T-cell (primary cell): ENCODE data around the gene OVCH2. TPM values are rescaled to one million over a fixed set of nuclear protein-coding genes. Genes with fewer than 3 reads are reported as not detected.

ENCODE experiments used
- ATAC-seq, 4 experiments: fragments of 200-7000 bp in 3 of 4; fragments of 150-1000 bp in 1 of 4; cut with Tn5 transposase; replicated peaks in 1 of 4; 1 replicate in 3 of 4; 2 replicates in 1 of 4; pipeline ENCODE4 v1.10.0; 2021; ENCODE audit warnings: moderate library complexity in 3 of 4, mild to moderate bottlenecking in 2 of 4, moderate number of reproducible peaks in 1 of 4
- CTCF ChIA-PET, 2 donors: fragments of 300-600 bp; sonication (Branson Sonifier 250); formaldehyde crosslinking; loops; one replicate each; lab custom pipeline; 2022; ENCODE audit warnings: antibody characterized with exemption in 2 of 2; lab: Charles Lee
- POLR2A ChIA-PET, 2 donors: fragments of 300-600 bp; sonication (Branson Sonifier 250); formaldehyde crosslinking; loops; one replicate each; lab custom pipeline; 2022; ENCODE audit warnings: antibody characterized with exemption in 2 of 2; lab: Charles Lee
- DNase-seq, 35 experiments: peaks; one replicate each; pipeline versions ENCODE4 v3.0.0 to v3.0.0-alpha.2; 2013 to 2023
- H3K27ac ChIP-seq: one replicate; pipeline ENCODE4 v1.5.1; 2013; ENCODE audit warnings: low read length
- H3K27me3 ChIP-seq, 2 experiments: replicated peaks in 1 of 2; 1 replicate in 1 of 2; 2 replicates in 1 of 2; pipeline versions ENCODE4 v1.6.1 to v1.7.0; 2013; ENCODE audit warnings: low read length in 1 of 2, mixed read lengths in 1 of 2; ENCODE audit not compliant: control insufficient read depth in 2 of 2, insufficient read depth in 2 of 2; ENCODE audit errors: extremely low read depth in 1 of 2
- H3K36me3 ChIP-seq, 2 donors: 1 replicate in 1 of 2; 2 replicates in 1 of 2; pipeline versions ENCODE4 v1.6.1 to v1.7.0; 2013; ENCODE audit warnings: low read length in 1 of 2; ENCODE audit not compliant: control insufficient read depth in 2 of 2, insufficient read depth in 1 of 2; ENCODE audit errors: extremely low read depth in 1 of 2
- H3K4me1 ChIP-seq, 2 experiments: 1 replicate in 1 of 2; 2 replicates in 1 of 2; pipeline versions ENCODE4 v1.6.1 to v1.7.0; 2013; ENCODE audit warnings: low read length in 2 of 2, mixed read lengths in 1 of 2; ENCODE audit not compliant: insufficient read depth in 2 of 2, control insufficient read depth in 1 of 2; ENCODE audit errors: extremely low read depth in 1 of 2
- H3K4me3 ChIP-seq, 2 donors: 1 replicate in 1 of 2; 2 replicates in 1 of 2; pipeline versions ENCODE4 v1.5.1 to v1.7.0; 2013; ENCODE audit warnings: mild to moderate bottlenecking in 2 of 2, low read length in 1 of 2, moderate library complexity in 1 of 2; ENCODE audit not compliant: control insufficient read depth in 1 of 2; ENCODE audit errors: extremely low read depth in 1 of 2
- H3K9me3 ChIP-seq: 2 replicates; pipeline ENCODE4 v1.7.0; 2013
- H3K27ac Mint-ChIP-seq, 2 donors: one replicate each; pipeline ENCODE4 v1.8.0; 2020 to 2021; ENCODE audit warnings: mild to moderate bottlenecking in 2 of 2, mixed read lengths in 2 of 2
- H3K27me3 Mint-ChIP-seq, 2 donors: one replicate each; pipeline ENCODE4 v1.8.0; 2021 to 2022; ENCODE audit warnings: mixed read lengths in 2 of 2
- H3K36me3 Mint-ChIP-seq: one replicate; pipeline ENCODE4 v1.8.0; 2021; ENCODE audit warnings: mixed read lengths
- H3K4me1 Mint-ChIP-seq, 3 donors: one replicate each; pipeline ENCODE4 v1.8.0; 2020 to 2022; ENCODE audit warnings: mixed read lengths in 3 of 3, mild to moderate bottlenecking in 1 of 3
- H3K4me3 Mint-ChIP-seq, 3 donors: one replicate each; pipeline ENCODE4 v1.8.0; 2020 to 2022; ENCODE audit warnings: mild to moderate bottlenecking in 3 of 3, mixed read lengths in 3 of 3, moderate library complexity in 3 of 3
- H3K9me3 Mint-ChIP-seq, 3 donors: one replicate each; pipeline ENCODE4 v1.8.0; 2020 to 2022; ENCODE audit warnings: mixed read lengths in 3 of 3
- WGBS: methylation state at CpG from one replicate; pipeline ENCODE4 v1.1.5; 2013; ENCODE audit warnings: missing lambda C conversion rate; ENCODE audit not compliant: insufficient coverage; 5-methylcytosine and 5-hydroxymethylcytosine counted together
- total RNA-seq, 35 experiments: library from RNA in 6 of 35; stranded (reverse) in 6 of 35; fragments of 120-200 nt in 1 of 35; gene quantifications; one replicate each; pipeline versions ENCODE4 v1.2.1 to v1.2.4 and lab custom pipeline; 2013 to 2026

Gene OVCH2
- total RNA-seq, 5 donors from 2014 or later (not counting 1 experiment from before 2014, with no cell fraction given), result not detected

DNA sequence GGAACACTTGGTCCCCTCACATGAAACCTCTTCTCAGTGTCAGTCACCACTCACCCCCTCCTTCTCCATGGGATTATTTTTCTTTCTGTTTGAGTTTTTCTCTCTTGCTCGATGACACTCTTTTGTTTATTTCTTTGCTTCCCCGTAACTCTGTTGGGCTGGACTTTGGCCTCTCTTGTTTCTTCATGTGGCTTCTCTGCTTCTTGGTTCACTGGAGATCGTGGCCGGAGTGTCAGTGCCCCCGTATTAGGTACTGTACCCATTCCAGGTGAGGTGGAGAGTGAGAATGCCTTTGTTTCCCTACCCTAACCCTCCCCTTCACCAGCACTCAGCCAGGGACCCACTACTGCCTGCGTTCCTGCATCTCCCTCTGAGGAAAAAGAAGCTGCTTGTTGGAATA is 65.5 kb downstream of the OVCH2 start:
- H3K36me3 ChIP-seq, result peaks cover 16 to 56% of the 10 kb centered on the region in 2 donors
- H3K27me3 ChIP-seq, result no peaks in the 10 kb centered on the region
- H3K4me1 Mint-ChIP-seq, result no peaks in the 10 kb centered on the region
- no peaks in the 10 kb centered on the region for H3K4me1 ChIP-seq
- no peak for DNase-seq
- H3K9me3 Mint-ChIP-seq, result no peaks in the 10 kb centered on the region
- H3K27ac Mint-ChIP-seq, result no peak overlapping the region
- ChIA-PET POLR2A (no interaction called here), CTCF (no interaction called here)
- H3K9me3 ChIP-seq, result no peaks in the 10 kb centered on the region
- no peaks in the 10 kb centered on the region for H3K27me3 Mint-ChIP-seq
- no peak for ATAC-seq
- 62% methylated on average over 2 of the region's 6 CpGs for WGBS
- no peak overlapping the region for H3K4me3 ChIP-seq
- no peak overlapping the region for H3K27ac ChIP-seq
- H3K4me3 Mint-ChIP-seq, result no peak overlapping the region
- peaks cover 43% of the 10 kb centered on the region for H3K36me3 Mint-ChIP-seq

DNA sequence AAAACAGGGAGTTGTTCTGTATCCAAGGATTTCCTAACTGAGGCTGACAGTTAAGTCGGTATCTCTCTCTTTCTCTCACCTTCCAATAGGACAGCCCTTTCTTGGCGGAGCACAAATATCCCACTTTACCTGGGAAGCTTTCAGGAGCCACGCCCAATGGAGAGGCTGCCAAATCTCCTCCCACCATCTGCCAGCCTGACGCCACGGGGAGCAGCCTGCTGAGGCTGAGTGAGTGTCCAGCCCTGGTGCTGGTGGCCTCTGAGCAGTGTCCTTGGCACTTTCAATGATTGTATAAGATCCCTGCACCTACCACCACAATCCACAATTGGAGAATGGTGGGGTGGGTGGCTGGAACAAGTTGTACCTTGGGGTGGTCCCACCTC is 66.6 kb downstream of the OVCH2 start:
- Histone ChIP-seq H3K27me3 (peaks cover 0 to 3% of the 10 kb centered on the region in 2 experiments), H3K27ac (no peak overlapping the region), H3K9me3 (no peaks in the 10 kb centered on the region), H3K4me3 (no peak overlapping the region), H3K36me3 (peaks cover 16 to 67% of the 10 kb centered on the region in 2 donors), H3K4me1 (no peaks in the 10 kb centered on the region)
- WGBS, result no CpG with 5 or more reads among the region's 5 CpGs
- H3K27me3 Mint-ChIP-seq, result no peaks in the 10 kb centered on the region
- H3K27ac Mint-ChIP-seq, result no peak overlapping the region
- DNase-seq (no peak), ATAC-seq (no peak)
- no peaks in the 10 kb centered on the region for H3K9me3 Mint-ChIP-seq
- CTCF ChIA-PET, result no interaction called here
- H3K4me3 Mint-ChIP-seq, result no peak overlapping the region
- H3K36me3 Mint-ChIP-seq, result peaks cover 45% of the 10 kb centered on the region
- H3K4me1 Mint-ChIP-seq, result no peaks in the 10 kb centered on the region
- POLR2A ChIA-PET, result no interaction called here

Other genes with a start within 250 kb of the OVCH2 start
- under 1 TPM in 1 of 5 donors, not detected in 4; 0.16 TPM for gene OLFML1, start 221.0 kb downstream of the OVCH2 start, total RNA-seq
- 10 to 100 TPM; 12.5 to 46.6 (median 35.2) TPM for gene PPFIBP2, start 192.5 kb downstream of the OVCH2 start, total RNA-seq
- gene CYB5R2, start 33.0 kb downstream of the OVCH2 start, total RNA-seq, result under 1 TPM in 3 of 5 donors, not detected in 2; 0.57 to 0.61 (median 0.59) TPM
- gene OR5P2, start 90.5 kb upstream of the OVCH2 start, total RNA-seq, result not detected
- not detected for gene OR5P3, start 124.4 kb upstream of the OVCH2 start, total RNA-seq
- not detected for gene OR10A6, start 224.8 kb upstream of the OVCH2 start, total RNA-seq
- not detected for gene OR10A3, start 235.2 kb upstream of the OVCH2 start, total RNA-seq